ENCODE measurements around the gene SDHAF3. TPM values are rescaled to one million over a fixed set of nuclear protein-coding genes. Genes with fewer than 3 reads are reported as not detected.

Gene SDHAF3
- 3.9 and 10.4 TPM in 2 replicates for total RNA-seq

GRCh38 chr7:97117372-97118188 lies at the start of gene SDHAF3:
SDHAF3 (plus strand) TSS chr7:97117698; CDS start chr7:97117724, 26 bp downstream.

Other genes starting within 250 kb of the SDHAF3 start
- not detected in 2 replicates for gene DLX6, start 112.1 kb upstream of the SDHAF3 start, total RNA-seq
- gene DLX5, start 92.9 kb upstream of the SDHAF3 start, total RNA-seq = under 0.01 TPM in 1 of 2 replicates, not detected in the other